ENCODE data around the gene SLX4IP. TPM values are rescaled to one million over a fixed set of nuclear protein-coding genes. Genes with fewer than 3 reads are reported as not detected.

The SLX4IP gene
- total RNA-seq, 1 donor from 2014 or later: 5.4 TPM

DNA sequence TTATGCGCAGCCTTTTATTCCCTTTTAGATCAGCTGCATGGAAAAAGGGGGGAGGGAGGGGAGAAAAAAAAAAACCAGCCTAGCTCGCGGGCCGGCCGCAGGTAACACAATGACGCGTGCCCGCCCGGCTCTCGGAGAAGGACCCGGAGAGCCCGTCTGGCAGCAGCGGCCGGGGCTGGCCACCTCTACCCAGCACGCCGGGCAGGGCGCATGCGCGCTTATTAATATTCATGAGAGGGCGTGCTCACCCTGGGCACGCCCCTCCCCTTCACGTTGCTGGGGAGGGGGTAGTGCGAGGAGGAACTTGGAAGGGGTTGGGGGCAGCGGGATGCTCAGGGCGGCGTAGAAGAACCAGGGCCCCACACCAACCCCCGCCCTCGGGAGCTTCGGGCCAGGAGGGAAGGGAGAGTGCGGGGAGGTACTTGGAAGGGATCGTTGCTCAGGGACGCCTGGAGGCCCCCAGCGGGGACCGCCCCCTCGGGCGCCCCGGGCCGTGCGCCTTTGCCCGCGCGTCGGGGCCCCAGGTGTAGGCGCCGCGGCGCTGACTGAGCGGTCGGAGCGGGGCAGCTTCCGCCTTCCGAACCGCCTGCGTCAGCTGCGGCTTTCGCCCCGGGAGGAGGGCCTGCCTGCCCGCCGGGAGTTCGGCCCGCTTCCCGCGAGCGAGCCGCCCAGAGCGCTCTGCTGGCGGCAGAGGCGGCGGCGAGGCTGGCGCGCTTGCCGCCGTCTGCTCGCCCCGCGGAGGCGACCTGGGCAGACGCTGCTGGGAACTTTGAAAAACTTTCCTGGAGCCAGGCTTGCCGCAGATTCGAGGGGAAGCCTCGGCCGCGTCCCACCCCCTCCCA, 239.0 kb downstream of the SLX4IP start, which contains the start of gene JAG1:
TSS of gene JAG1 (minus strand) at position 158 of the 842 bp plus-strand sequence. CDS start 469 bp downstream, outside the sequence.
- Mint-ChIP-seq H3K9me3 (ENCODE audit: low read depth) (no peaks in the 10 kb centered on the region), H3K4me3 (ENCODE audit: unreplicated experiment) (peak within 1 kb of the TSS; percentile 98), H3K27me3 (ENCODE audit: low read depth) (no peaks in the 10 kb centered on the region), H3K4me1 (ENCODE audit: low read depth) (peaks cover 43% of the 10 kb centered on the region), H3K36me3 (ENCODE audit: low read depth) (peaks cover 35% of the 10 kb centered on the region), H3K27ac (ENCODE audit: unreplicated experiment) (peak within 1 kb of the TSS; percentile 98)
- DNase-seq (ENCODE audit: low spot score): peak; percentile 99
- TF ChIP-seq CTCF (IDR thresholded peaks at IDR 0.05): no peak

- DNase-seq (ENCODE audit: low spot score): no peak
- H3K27ac Mint-ChIP-seq (ENCODE audit: unreplicated experiment): peak overlapping the region; percentile 95
- H3K36me3 Mint-ChIP-seq (ENCODE audit: low read depth): peaks cover 30% of the 10 kb centered on the region
- H3K9me3 Mint-ChIP-seq (ENCODE audit: low read depth): no peaks in the 10 kb centered on the region
- peaks cover 44% of the 10 kb centered on the region for H3K4me1 Mint-ChIP-seq (ENCODE audit: low read depth)
- H3K27me3 Mint-ChIP-seq (ENCODE audit: low read depth): no peaks in the 10 kb centered on the region
- peak; percentile 95 for TF ChIP-seq CTCF (IDR thresholded peaks at IDR 0.05)
- peak overlapping the region; percentile 82 for H3K4me3 Mint-ChIP-seq (ENCODE audit: unreplicated experiment)
Observed at GRCh38 chr20:10674684-10675449, 239.8 kb downstream of the SLX4IP start.

- no peaks in the 10 kb centered on the region for H3K27me3 Mint-ChIP-seq (ENCODE audit: low read depth)
- no peak for DNase-seq (ENCODE audit: low spot score)
- peak overlapping the region; percentile 95 for H3K27ac Mint-ChIP-seq (ENCODE audit: unreplicated experiment)
- H3K4me1 Mint-ChIP-seq (ENCODE audit: low read depth): peaks cover 39% of the 10 kb centered on the region
- peaks cover 24% of the 10 kb centered on the region for H3K36me3 Mint-ChIP-seq (ENCODE audit: low read depth)
- no peak for TF ChIP-seq CTCF (IDR thresholded peaks at IDR 0.05)
- H3K9me3 Mint-ChIP-seq (ENCODE audit: low read depth): peaks cover 3% of the 10 kb centered on the region
- peak overlapping the region; percentile 82 for H3K4me3 Mint-ChIP-seq (ENCODE audit: unreplicated experiment)
Observed at GRCh38 chr20:10675450-10675848, 240.3 kb downstream of the SLX4IP start.

DNA sequence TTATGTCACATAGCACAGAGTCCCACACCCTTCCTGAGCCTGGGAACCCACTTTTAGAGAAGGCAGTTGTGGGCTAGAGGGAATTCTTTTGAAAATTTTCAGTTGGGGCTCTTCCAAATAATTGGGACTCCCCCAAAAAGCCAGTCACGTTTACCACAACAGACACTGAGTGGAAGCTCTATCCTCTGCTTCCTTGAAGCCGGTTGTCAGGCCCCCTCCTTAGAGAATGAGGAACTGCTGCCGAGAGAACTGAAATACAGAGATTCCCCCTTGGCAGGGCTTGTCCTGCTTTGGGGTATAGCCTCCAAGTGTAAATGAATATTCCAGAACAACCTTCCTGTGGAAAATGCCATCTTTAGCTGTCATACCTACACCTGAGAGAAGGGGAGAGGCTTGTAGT, 241.4 kb downstream of the SLX4IP start:
- Mint-ChIP-seq H3K9me3 (ENCODE audit: low read depth) (peaks cover 6% of the 10 kb centered on the region), H3K4me1 (ENCODE audit: low read depth) (peaks cover 37% of the 10 kb centered on the region), H3K27me3 (ENCODE audit: low read depth) (no peaks in the 10 kb centered on the region), H3K36me3 (ENCODE audit: low read depth) (peaks cover 14% of the 10 kb centered on the region), H3K27ac (ENCODE audit: unreplicated experiment) (no peak overlapping the region), H3K4me3 (ENCODE audit: unreplicated experiment) (peak overlapping the region; percentile 44)
- TF ChIP-seq CTCF (IDR thresholded peaks at IDR 0.05): no peak
- no peak for DNase-seq (ENCODE audit: low spot score)

Small RNA genes lying within 50 kb of the gene (microRNA-seq; reads per million reads assigned to microRNA genes)
- gene MIR6870 (ENCODE audit: borderline number of aligned reads): not detected

Other genes starting within 250 kb of the SLX4IP start
- 0.46 to 0.65 TPM (median 0.60 TPM) in 3 replicates for gene SNAP25, start 216.5 kb upstream of the SLX4IP start, total RNA-seq
- gene MKKS, start 1.1 kb upstream of the SLX4IP start, total RNA-seq: 12.6 to 16.2 TPM (median 12.6 TPM) in 3 replicates
- gene JAG1, start 238.7 kb downstream of the SLX4IP start, total RNA-seq: 161 to 510 TPM (median 505 TPM) in 3 replicates

Data from chondrocyte (in vitro differentiated cells).